AG04450 (cell line): Measurements from ENCODE around the gene ST14. TPM values are rescaled to one million over a fixed set of nuclear protein-coding genes. Genes with fewer than 3 reads are reported as not detected.

ENCODE experiments used
- CTCF ChIA-PET: fragments of 300-600, 350-600 bp; formaldehyde crosslinking; extraction: SDS; loops from one replicate; lab custom pipeline; 2022; ENCODE audit warnings: antibody characterized with exemption, inconsistent platforms; lab: Charles Lee
- POLR2A ChIA-PET: fragments of 350-600 bp; formaldehyde crosslinking; extraction: SDS; loops from one replicate; lab custom pipeline; 2021; ENCODE audit warnings: antibody characterized with exemption, inconsistent platforms; lab: Yijun Ruan, JAX
- DNase-seq: peaks from one replicate; pipeline ENCODE4 v3.0.0-alpha.2; 2011; ENCODE audit warnings: low read depth, low spot score
- H3K27ac ChIP-seq: one replicate; pipeline ENCODE4 v1.5.1; 2012; ENCODE audit warnings: low read depth, low read length, control low read depth
- H3K27me3 ChIP-seq: one replicate; pipeline ENCODE4 v1.6.0; 2012; ENCODE audit warnings: low read length; ENCODE audit not compliant: control insufficient read depth, insufficient read depth
- H3K4me3 ChIP-seq: 2 replicates; pipeline ENCODE4 v1.5.1; 2011; ENCODE audit warnings: mild to moderate bottlenecking, low read depth, low read length, control low read depth
- H3K9me3 ChIP-seq: 2 replicates; pipeline ENCODE4 v1.5.1; 2012; ENCODE audit warnings: low read length; ENCODE audit not compliant: control insufficient read depth, insufficient read depth
- CTCF ChIP-seq: IDR thresholded peaks from 2 replicates; pipeline ENCODE4 v1.5.1; 2011; ENCODE audit warnings: low read depth, low read length, control low read depth, inconsistent platforms
- polyA plus RNA-seq: library from polyadenylated mRNA; depleted of rRNA; stranded (reverse); fragments of >200 nt; gene quantifications from 2 replicates; pipeline ENCODE4 v1.2.3, GENCODE V29; 2011

The ST14 gene
- polyA plus RNA-seq, 1 experiment: not detected

GRCh38 chr11:130180896-130181294 is 21.3 kb downstream of the ST14 start:
- CTCF ChIA-PET: no interaction called here
- H3K27me3 ChIP-seq: peaks cover 28% of the 10 kb centered on the region

GRCh38 chr11:130181295-130182272 is 22.0 kb downstream of the ST14 start:
- no peak for TF ChIP-seq CTCF
- ChIA-PET CTCF (no interaction called here), POLR2A (no interaction called here)
- no peaks in the 10 kb centered on the region; the same call in 1 of the 2 replicates for H3K9me3 ChIP-seq
- peaks cover 32% of the 10 kb centered on the region for H3K27me3 ChIP-seq
- DNase-seq: peak; percentile 15
- no peak overlapping the region for H3K4me3 ChIP-seq
- H3K27ac ChIP-seq: no peak overlapping the region

More at GRCh38 chr11:130180896-130181294, 21.3 kb downstream of the ST14 start:
- Histone ChIP-seq H3K27ac (no peak overlapping the region), H3K4me3 (no peak overlapping the region), H3K9me3 (no peaks in the 10 kb centered on the region; the same call in 1 of the 2 replicates)
- TF ChIP-seq CTCF: no peak
- POLR2A ChIA-PET: no interaction called here
- no peak for DNase-seq

GRCh38 chr11:130183878-130184610 is 24.5 kb downstream of the ST14 start:
- Histone ChIP-seq H3K27ac (no peak overlapping the region), H3K27me3 (peaks cover 39% of the 10 kb centered on the region), H3K9me3 (no peaks in the 10 kb centered on the region; the same call in 1 of the 2 replicates), H3K4me3 (no peak overlapping the region)
- ChIA-PET POLR2A (interaction anchor here (0.6 kb wide), 2 partner anchors 683 to 1976 kb away, joined by 3 to 4 read pairs; no protein-coding TSS in a partner anchor), CTCF (interaction anchor here (0.6 to 2.0 kb wide), 3 partner anchors 29 to 52 kb away, joined by 4 to 9 read pairs (median 7); no protein-coding TSS in a partner anchor)
- DNase-seq: no peak
- TF ChIP-seq CTCF: no peak

GRCh38 chr11:130187096-130187495 is 27.5 kb downstream of the ST14 start:
- CTCF ChIA-PET: no interaction called here
- no peak for TF ChIP-seq CTCF
- no peaks in the 10 kb centered on the region; the same call in 1 of the 2 replicates for H3K9me3 ChIP-seq
- POLR2A ChIA-PET: no interaction called here
- H3K27me3 ChIP-seq: peaks cover 38% of the 10 kb centered on the region
- H3K27ac ChIP-seq: no peak overlapping the region
- no peak for DNase-seq
- no peak overlapping the region for H3K4me3 ChIP-seq
